ENCODE data around the gene JAKMIP3. TPM values are rescaled to one million over a fixed set of nuclear protein-coding genes. Genes with fewer than 3 reads are reported as not detected.

The JAKMIP3 gene
- total and polyA plus RNA-seq, 9 of the 15 experiments (the other 6 are each of a cell fraction or from before 2014, with no cell fraction given), result 0.04 TPM; not detected in 8

- ATAC-seq (no peak), FAIRE-seq (no peak), DNase-seq (ENCODE audit: extremely low read depth in 1 of 4, low spot score in 3 of 4) (no peak)
- 4% methylated on average over 18 of the region's 25 CpGs for WGBS (ENCODE audit: insufficient coverage, low coverage, missing lambda C conversion rate)
- ChIA-PET POLR2A (no interaction called here), CTCF (ENCODE audit: low intra/inter-chr PET ratio) (no interaction called here)
- BruUV-seq (replicated peaks), result no TSS peak
- no peaks in the 10 kb centered on the region for H3K79me2 ChIP-seq (ENCODE audit: control insufficient read depth, insufficient read depth, low read length)
- H3K9me3 ChIP-seq (replicated peaks; ENCODE audit: control insufficient read depth, insufficient read depth, low read depth, low read length), result no peaks in the 10 kb centered on the region
- intact Hi-C loops (cut with micrococcal nuclease), result no loop called here
- in situ Hi-C loops (cut with MboI), result no loop called here
- H4K20me1 ChIP-seq (replicated peaks; ENCODE audit: control insufficient read depth, insufficient read depth, low read length), result 0 out of 2 replicates have a peak, but pooled peaks cover 3% of the 10 kb centered on the region
- H3K36me3 ChIP-seq (ENCODE audit: control insufficient read depth, insufficient read depth, low read length), result no peaks in the 10 kb centered on the region
- H3K9me1 ChIP-seq (ENCODE audit: control insufficient read depth, insufficient read depth, low read length), result no peaks in the 10 kb centered on the region
- H3K4me2 ChIP-seq (ENCODE audit: insufficient read depth, low read length), result no peak overlapping the region
- peaks cover 12 to 72% of the 10 kb centered on the region in 2 experiments; a peak in 3 of 5 replicates for H3K27me3 ChIP-seq (ENCODE audit: control insufficient read depth in 2 of 2, insufficient read depth in 2 of 2, low read length in 2 of 2)
- no peak overlapping the region for H2AFZ ChIP-seq (ENCODE audit: low read depth, low read length)
- H3K4me1 ChIP-seq (replicated peaks in 1 of 2; ENCODE audit: control insufficient read depth in 2 of 2, insufficient read depth in 2 of 2, low read length in 2 of 2), result no peaks in the 10 kb centered on the region
- no peak overlapping the region for H3K4me3 ChIP-seq
- no peak overlapping the region for H3K9ac ChIP-seq (ENCODE audit: insufficient read depth in 1 of 2, low read depth in 2 of 2, low read length in 2 of 2)
- H3K27ac ChIP-seq (ENCODE audit: extremely low read depth, low read depth, low read length), result no peak overlapping the region
- TF ChIP-seq DMBX1 (CRISPR knock-in tag; IDR thresholded peaks at IDR 0.05; ENCODE audit: borderline replicate concordance) (no peak), MAZ (CRISPR knock-in tag; conservative IDR thresholded peaks at IDR 0.05 in 1 of 2, IDR thresholded peaks at IDR 0.05 in 1 of 2) (no peak), BCL6 (CRISPR knock-in tag; IDR thresholded peaks at IDR 0.05) (no peak), E2F3 (CRISPR knock-in tag; IDR thresholded peaks at IDR 0.05) (no peak), MCM3 (IDR thresholded peaks at IDR 0.05) (no peak), ZNF184 (CRISPR knock-in tag; IDR thresholded peaks at IDR 0.05) (no peak), SMC3 (conservative IDR thresholded peaks at IDR 0.05; ENCODE audit: insufficient read depth, low read depth, low read length) (no peak), FOXJ3 (CRISPR knock-in tag; IDR thresholded peaks at IDR 0.05) (no peak), CHD7 (IDR thresholded peaks at IDR 0.05; ENCODE audit: low read depth, low read length) (no peak), TRIM28 (IDR thresholded peaks at IDR 0.05) (no peak), RCOR1 (IDR thresholded peaks at IDR 0.05; ENCODE audit: borderline replicate concordance in 1 of 2, low read depth in 2 of 2, low read length in 2 of 2) (no peak), CCNT2 (IDR thresholded peaks at IDR 0.05; ENCODE audit: borderline replicate concordance, extremely low read depth, insufficient read length, low read depth, low read length) (no peak)
Measured at GRCh38 chr10:132099389-132100090, 33.8 kb downstream of the JAKMIP3 start.

Data from K562 (cell line).